ENCODE data around the gene CCDC102A. TPM values are rescaled to one million over a fixed set of nuclear protein-coding genes. Genes with fewer than 3 reads are reported as not detected.

Gene CCDC102A
- total and polyA plus RNA-seq, 2 of the 13 experiments (the other 11 are each of a cell fraction or from before 2014, with no cell fraction given), result 2.1 to 2.8 TPM

DNA sequence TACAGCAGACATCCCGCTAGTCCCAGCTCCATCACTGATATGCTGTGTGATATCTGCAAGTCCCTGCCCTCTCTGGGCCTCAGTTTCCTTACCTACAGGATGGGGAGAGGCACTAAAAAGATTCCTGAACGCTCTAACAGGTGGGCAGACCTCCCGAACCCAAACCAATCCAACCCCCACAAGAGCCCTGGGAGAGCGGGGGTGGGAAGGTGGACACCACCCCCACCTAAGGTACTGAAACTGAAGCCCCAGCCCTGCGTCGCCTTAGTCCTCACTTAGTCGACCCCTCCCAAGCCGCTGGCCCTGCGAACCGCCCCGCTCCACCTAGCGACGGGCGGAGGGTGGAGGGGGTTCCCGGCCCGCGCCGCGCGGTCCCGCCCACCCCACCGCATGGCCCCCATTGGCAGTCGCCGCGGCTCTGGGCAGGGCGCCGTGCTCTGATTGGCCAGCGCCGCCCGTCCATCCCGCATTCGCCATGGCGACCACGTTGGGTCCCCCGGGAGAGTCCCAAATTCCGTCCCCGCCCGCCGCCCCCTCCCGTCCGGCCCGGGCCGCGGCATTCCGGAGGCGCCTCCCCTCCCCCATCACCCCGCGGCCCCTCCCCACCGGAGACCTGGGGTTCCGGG, 578 bp downstream of the CCDC102A start (continued):
- 0 out of 2 replicates have a peak, but pooled peaks have one; percentile 64 for TF ChIP-seq U2AF2 (IDR thresholded peaks at IDR 0.05; ENCODE audit: low read depth, low read length)
- peak; percentile 17; the same call in 1 of the 2 replicates for TF ChIP-seq ZNF790 (CRISPR knock-in tag; IDR thresholded peaks at IDR 0.05; ENCODE audit: borderline replicate concordance)
- TF ChIP-seq SP5 (CRISPR knock-in tag; IDR thresholded peaks at IDR 0.05; ENCODE audit: borderline replicate concordance, low read depth), result peak; percentile 51; the same call in 1 of the 2 replicates
- no peak for TF ChIP-seq THYN1 (CRISPR knock-in tag; IDR thresholded peaks at IDR 0.05; ENCODE audit: borderline replicate concordance, low read depth)
- TF ChIP-seq, protein P1, sequence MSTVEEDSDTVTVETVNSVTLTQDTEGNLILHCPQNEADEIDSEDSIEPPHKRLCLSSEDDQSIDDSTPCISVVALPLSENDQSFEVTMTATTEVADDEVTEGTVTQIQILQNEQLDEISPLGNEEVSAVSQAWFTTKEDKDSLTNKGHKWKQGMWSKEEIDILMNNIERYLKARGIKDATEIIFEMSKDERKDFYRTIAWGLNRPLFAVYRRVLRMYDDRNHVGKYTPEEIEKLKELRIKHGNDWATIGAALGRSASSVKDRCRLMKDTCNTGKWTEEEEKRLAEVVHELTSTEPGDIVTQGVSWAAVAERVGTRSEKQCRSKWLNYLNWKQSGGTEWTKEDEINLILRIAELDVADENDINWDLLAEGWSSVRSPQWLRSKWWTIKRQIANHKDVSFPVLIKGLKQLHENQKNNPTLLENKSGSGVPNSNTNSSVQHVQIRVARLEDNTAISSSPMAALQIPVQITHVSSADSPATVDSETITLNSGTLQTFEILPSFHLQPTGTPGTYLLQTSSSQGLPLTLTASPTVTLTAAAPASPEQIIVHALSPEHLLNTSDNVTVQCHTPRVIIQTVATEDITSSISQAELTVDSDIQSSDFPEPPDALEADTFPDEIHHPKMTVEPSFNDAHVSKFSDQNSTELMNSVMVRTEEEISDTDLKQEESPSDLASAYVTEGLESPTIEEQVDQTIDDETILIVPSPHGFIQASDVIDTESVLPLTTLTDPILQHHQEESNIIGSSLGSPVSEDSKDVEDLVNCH (CRISPR knock-in tag; IDR thresholded peaks at IDR 0.05), result no peak
- TF ChIP-seq GMEB1 (CRISPR knock-in tag; IDR thresholded peaks at IDR 0.05; ENCODE audit: borderline replicate concordance), result 0 out of 2 replicates have a peak, but pooled peaks have one; percentile 10
- TF ChIP-seq ISL2 (CRISPR knock-in tag; IDR thresholded peaks at IDR 0.05), result no peak
- TF ChIP-seq YEATS4 (CRISPR knock-in tag; IDR thresholded peaks at IDR 0.05; ENCODE audit: borderline replicate concordance), result no peak
- 0 out of 2 replicates have a peak, but pooled peaks have one; percentile 24 for TF ChIP-seq ZNF792 (CRISPR knock-in tag; IDR thresholded peaks at IDR 0.05)
- TF ChIP-seq, protein P2, sequence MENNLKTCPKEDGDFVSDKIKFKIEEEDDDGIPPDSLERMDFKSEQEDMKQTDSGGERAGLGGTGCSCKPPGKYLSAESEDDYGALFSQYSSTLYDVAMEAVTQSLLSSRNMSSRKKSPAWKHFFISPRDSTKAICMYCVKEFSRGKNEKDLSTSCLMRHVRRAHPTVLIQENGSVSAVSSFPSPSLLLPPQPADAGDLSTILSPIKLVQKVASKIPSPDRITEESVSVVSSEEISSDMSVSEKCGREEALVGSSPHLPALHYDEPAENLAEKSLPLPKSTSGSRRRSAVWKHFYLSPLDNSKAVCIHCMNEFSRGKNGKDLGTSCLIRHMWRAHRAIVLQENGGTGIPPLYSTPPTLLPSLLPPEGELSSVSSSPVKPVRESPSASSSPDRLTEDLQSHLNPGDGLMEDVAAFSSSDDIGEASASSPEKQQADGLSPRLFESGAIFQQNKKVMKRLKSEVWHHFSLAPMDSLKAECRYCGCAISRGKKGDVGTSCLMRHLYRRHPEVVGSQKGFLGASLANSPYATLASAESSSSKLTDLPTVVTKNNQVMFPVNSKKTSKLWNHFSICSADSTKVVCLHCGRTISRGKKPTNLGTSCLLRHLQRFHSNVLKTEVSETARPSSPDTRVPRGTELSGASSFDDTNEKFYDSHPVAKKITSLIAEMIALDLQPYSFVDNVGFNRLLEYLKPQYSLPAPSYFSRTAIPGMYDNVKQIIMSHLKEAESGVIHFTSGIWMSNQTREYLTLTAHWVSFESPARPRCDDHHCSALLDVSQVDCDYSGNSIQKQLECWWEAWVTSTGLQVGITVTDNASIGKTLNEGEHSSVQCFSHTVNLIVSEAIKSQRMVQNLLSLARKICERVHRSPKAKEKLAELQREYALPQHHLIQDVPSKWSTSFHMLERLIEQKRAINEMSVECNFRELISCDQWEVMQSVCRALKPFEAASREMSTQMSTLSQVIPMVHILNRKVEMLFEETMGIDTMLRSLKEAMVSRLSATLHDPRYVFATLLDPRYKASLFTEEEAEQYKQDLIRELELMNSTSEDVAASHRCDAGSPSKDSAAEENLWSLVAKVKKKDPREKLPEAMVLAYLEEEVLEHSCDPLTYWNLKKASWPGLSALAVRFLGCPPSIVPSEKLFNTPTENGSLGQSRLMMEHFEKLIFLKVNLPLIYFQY (CRISPR knock-in tag; IDR thresholded peaks at IDR 0.05; ENCODE audit: borderline replicate concordance), result peak; percentile 42
- TF ChIP-seq, protein P3, sequence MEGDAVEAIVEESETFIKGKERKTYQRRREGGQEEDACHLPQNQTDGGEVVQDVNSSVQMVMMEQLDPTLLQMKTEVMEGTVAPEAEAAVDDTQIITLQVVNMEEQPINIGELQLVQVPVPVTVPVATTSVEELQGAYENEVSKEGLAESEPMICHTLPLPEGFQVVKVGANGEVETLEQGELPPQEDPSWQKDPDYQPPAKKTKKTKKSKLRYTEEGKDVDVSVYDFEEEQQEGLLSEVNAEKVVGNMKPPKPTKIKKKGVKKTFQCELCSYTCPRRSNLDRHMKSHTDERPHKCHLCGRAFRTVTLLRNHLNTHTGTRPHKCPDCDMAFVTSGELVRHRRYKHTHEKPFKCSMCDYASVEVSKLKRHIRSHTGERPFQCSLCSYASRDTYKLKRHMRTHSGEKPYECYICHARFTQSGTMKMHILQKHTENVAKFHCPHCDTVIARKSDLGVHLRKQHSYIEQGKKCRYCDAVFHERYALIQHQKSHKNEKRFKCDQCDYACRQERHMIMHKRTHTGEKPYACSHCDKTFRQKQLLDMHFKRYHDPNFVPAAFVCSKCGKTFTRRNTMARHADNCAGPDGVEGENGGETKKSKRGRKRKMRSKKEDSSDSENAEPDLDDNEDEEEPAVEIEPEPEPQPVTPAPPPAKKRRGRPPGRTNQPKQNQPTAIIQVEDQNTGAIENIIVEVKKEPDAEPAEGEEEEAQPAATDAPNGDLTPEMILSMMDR (CRISPR knock-in tag; IDR thresholded peaks at IDR 0.05), result peak; percentile 38
- TF ChIP-seq ZNF382 (CRISPR knock-in tag; IDR thresholded peaks at IDR 0.05; ENCODE audit: borderline replicate concordance), result no peak
- TF ChIP-seq PHF5A (CRISPR knock-in tag; IDR thresholded peaks at IDR 0.05; ENCODE audit: low read depth, unreplicated experiment), result no peak
- TF ChIP-seq YY1 (IDR thresholded peaks at IDR 0.05; ENCODE audit: insufficient read depth, insufficient replicate concordance, low read depth, low read length), result peak; percentile 48

Measured in HepG2 (cell line).